ENCODE results near the gene EEIG2. TPM values are rescaled to one million over a fixed set of nuclear protein-coding genes. Genes with fewer than 3 reads are reported as not detected.
"Not testable (repeated sequence)": the region's sequence is repeated elsewhere in the genome, so short reads cannot be mapped to it uniquely, and the experiment has no call there.

The EEIG2 gene
- total and polyA plus RNA-seq, 8 donors: 3.1 to 33.2 (median 9.7) TPM

- 30 to 59% (median 44%) methylated on average over 1 of the region's 1 CpG for WGBS, 5 donors
- peaks cover 0 to 8% (median 0%) of the 10 kb centered on the region in 3 donors for H3K27me3 ChIP-seq
- intact Hi-C loops (cut with DNase I; ENCODE audit: low total_unique reads): no loop called here
- no peak overlapping the region for H3K4me3 ChIP-seq
- no peak overlapping the region for H3K27ac ChIP-seq
- no peak for TF ChIP-seq POLR2A (IDR thresholded peaks at IDR 0.05)
- no peak for TF ChIP-seq EP300 (IDR thresholded peaks at IDR 0.05)
- TF ChIP-seq POLR2AphosphoS5 (IDR thresholded peaks at IDR 0.05): no peak
- no peak for TF ChIP-seq CTCF (IDR thresholded peaks at IDR 0.05)
- H3K36me3 ChIP-seq: no peaks in the 10 kb centered on the region
- peaks cover 0 to 12% (median 4%) of the 10 kb centered on the region in 4 donors for H3K9me3 ChIP-seq
- no peaks in the 10 kb centered on the region for H3K4me1 ChIP-seq
- no peak for DNase-seq
Observed at GRCh38 chr1:108537976-108538375, 21.9 kb upstream of the EEIG2 start.

- H3K9me3 ChIP-seq: peaks cover 0 to 12% (median 4%) of the 10 kb centered on the region in 4 donors
- H3K4me1 ChIP-seq: no peaks in the 10 kb centered on the region
- H3K27ac ChIP-seq: no peak overlapping the region
- WGBS, 5 donors: 83 to 93% (median 89%) methylated on average over 1 of the region's 1 CpG
- intact Hi-C loops (cut with DNase I; ENCODE audit: low total_unique reads): no loop called here
- H3K36me3 ChIP-seq: no peaks in the 10 kb centered on the region
- DNase-seq: no peak
- peaks cover 0 to 1% (median 0%) of the 10 kb centered on the region in 3 donors for H3K27me3 ChIP-seq
- no peak overlapping the region for H3K4me3 ChIP-seq
- TF ChIP-seq POLR2AphosphoS5 (IDR thresholded peaks at IDR 0.05) (no peak), CTCF (IDR thresholded peaks at IDR 0.05) (no peak), POLR2A (IDR thresholded peaks at IDR 0.05) (no peak), EP300 (IDR thresholded peaks at IDR 0.05) (no peak)
Observed at GRCh38 chr1:108540977-108541376, 18.9 kb upstream of the EEIG2 start.

GRCh38 chr1:108541861-108542260 is 18.0 kb upstream of the EEIG2 start:
- H3K4me1 ChIP-seq: no peaks in the 10 kb centered on the region
- DNase-seq: no peak
- no peak overlapping the region for H3K27ac ChIP-seq
- TF ChIP-seq EP300 (IDR thresholded peaks at IDR 0.05): no peak
- TF ChIP-seq POLR2A (IDR thresholded peaks at IDR 0.05): no peak
- TF ChIP-seq POLR2AphosphoS5 (IDR thresholded peaks at IDR 0.05): no peak
- TF ChIP-seq CTCF (IDR thresholded peaks at IDR 0.05): no peak
- no peak overlapping the region for H3K4me3 ChIP-seq
- no peaks in the 10 kb centered on the region for H3K27me3 ChIP-seq
- intact Hi-C loops (cut with DNase I; ENCODE audit: low total_unique reads): no loop called here
- H3K9me3 ChIP-seq: peaks cover 0 to 12% (median 4%) of the 10 kb centered on the region in 4 donors
- no peaks in the 10 kb centered on the region for H3K36me3 ChIP-seq
- WGBS, 5 donors: 51 to 78% (median 71%) methylated on average over 2 of the region's 2 CpGs

- H3K36me3 ChIP-seq; DNase-seq; H3K9me3 ChIP-seq; H3K27me3 ChIP-seq; intact Hi-C loops (cut with DNase I; ENCODE audit: low total_unique reads); H3K4me3 ChIP-seq; H3K4me1 ChIP-seq; H3K27ac ChIP-seq: not testable (repeated sequence)
- 90 to 97% (median 92%) methylated on average over 4 of the region's 4 CpGs for WGBS, 5 donors
Observed at GRCh38 chr1:108547493-108547892, 12.4 kb upstream of the EEIG2 start.

GRCh38 chr1:108551137-108551862 is 8.6 kb upstream of the EEIG2 start:
- H3K9me3 ChIP-seq: no peaks in the 10 kb centered on the region
- intact Hi-C loops (cut with DNase I; ENCODE audit: low total_unique reads): no loop called here
- no peak overlapping the region for H3K27ac ChIP-seq
- TF ChIP-seq CTCF (IDR thresholded peaks at IDR 0.05) (no peak), EP300 (IDR thresholded peaks at IDR 0.05) (no peak), POLR2AphosphoS5 (IDR thresholded peaks at IDR 0.05) (no peak), POLR2A (IDR thresholded peaks at IDR 0.05) (no peak)
- 87 to 91% (median 88%) methylated on average over 2 of the region's 2 CpGs for WGBS, 5 donors
- H3K4me1 ChIP-seq: no peaks in the 10 kb centered on the region
- no peak overlapping the region for H3K4me3 ChIP-seq
- H3K27me3 ChIP-seq: no peaks in the 10 kb centered on the region
- H3K36me3 ChIP-seq: no peaks in the 10 kb centered on the region
- DNase-seq: no peak
